GM10266 (cell line): ENCODE measurements around the gene RALGPS1.

Experiments
- DNase-seq: peaks from one replicate; pipeline ENCODE4 v3.0.0; 2012; ENCODE audit errors: extremely low spot score
- TF ChIP-seq, protein P1 (sequence below): IDR thresholded peaks from 2 replicates; pipeline ENCODE4 v1.5.1; 2012; ENCODE audit warnings: mild to moderate bottlenecking, low read depth; ENCODE audit not compliant: control insufficient read depth, insufficient read depth; ENCODE audit errors: missing control alignments

Gene RALGPS1

DNA sequence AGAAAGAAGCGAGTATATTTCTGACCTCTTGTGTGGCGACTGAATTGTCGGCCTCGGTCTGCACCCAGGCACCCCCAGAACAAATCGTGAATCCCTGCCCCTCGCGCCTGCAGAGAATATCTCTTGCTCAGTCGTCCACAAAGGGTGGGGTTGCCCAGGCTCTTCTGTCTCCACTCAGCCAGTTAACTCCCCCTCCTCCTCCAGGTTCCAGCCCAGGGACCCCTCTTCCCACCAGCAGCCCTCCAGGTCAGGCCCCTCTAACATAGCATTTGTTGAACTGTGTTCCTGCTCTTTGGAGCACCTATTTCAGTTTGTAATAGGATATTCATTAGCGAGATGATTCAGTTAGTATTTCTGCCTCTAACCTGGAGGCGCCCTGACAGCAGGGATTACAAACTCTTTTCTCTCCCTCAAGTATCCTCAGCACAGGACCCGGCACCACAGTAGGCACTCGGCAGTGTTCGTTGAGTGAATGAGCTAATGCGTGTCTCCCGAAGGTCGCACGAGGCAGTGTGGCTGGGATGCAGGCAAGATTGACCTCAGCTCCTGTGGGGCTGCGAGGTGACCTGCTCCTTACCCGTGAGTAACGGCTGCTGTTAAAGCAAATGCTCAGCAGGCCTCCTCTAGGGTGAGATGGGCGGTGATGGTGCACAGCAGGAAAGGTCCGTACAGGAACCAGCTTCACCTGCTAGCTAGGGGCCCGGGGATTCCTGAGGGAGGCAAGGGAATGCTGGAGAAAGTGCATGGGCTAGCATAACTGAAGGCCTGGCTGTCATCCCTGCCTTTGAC is 28.4 kb upstream of the RALGPS1 start:
- no peak for DNase-seq
- TF ChIP-seq, protein P1, sequence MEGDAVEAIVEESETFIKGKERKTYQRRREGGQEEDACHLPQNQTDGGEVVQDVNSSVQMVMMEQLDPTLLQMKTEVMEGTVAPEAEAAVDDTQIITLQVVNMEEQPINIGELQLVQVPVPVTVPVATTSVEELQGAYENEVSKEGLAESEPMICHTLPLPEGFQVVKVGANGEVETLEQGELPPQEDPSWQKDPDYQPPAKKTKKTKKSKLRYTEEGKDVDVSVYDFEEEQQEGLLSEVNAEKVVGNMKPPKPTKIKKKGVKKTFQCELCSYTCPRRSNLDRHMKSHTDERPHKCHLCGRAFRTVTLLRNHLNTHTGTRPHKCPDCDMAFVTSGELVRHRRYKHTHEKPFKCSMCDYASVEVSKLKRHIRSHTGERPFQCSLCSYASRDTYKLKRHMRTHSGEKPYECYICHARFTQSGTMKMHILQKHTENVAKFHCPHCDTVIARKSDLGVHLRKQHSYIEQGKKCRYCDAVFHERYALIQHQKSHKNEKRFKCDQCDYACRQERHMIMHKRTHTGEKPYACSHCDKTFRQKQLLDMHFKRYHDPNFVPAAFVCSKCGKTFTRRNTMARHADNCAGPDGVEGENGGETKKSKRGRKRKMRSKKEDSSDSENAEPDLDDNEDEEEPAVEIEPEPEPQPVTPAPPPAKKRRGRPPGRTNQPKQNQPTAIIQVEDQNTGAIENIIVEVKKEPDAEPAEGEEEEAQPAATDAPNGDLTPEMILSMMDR: no peak

DNA sequence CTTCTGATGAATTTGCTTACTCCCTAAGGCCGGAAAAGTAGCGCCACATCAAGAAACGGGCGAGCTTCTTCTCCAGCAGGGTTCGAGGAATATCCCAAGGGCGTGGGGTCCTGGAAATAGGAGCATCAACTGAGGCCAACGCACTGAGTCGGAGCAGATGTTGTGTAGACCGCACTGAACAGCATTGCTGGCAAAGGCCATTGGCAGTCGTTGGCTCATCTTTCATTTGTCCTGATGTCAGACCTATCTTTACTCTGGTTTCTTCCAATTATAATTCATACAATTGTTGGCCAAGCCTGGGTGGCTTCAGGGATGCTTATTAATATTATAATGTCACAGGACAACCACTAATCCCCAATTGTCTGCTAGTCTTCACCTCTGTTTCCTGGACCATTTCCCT is 27.7 kb upstream of the RALGPS1 start:
- TF ChIP-seq, protein P1: no peak
- DNase-seq: no peak

DNA sequence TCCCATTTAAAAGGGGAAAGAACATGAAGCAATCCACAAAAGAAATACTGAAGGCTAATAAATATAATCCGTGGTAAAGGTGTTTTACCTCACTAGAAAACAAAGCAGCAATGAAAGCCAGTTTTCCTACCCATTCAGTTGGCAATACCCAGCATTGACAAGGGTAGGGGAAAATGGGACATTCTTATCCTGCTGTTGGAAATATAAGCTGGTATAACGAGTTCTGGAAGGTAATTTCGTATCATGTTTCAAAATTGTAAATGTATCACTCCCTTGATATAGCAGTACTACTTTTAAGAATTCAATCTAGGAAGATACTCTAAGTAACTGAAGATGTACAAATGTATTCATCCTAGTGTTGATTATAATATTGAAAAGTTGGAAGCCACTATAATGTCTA is 22.9 kb upstream of the RALGPS1 start:
- no peak for DNase-seq
- TF ChIP-seq, protein P1: no peak

- TF ChIP-seq, protein P1: peak; percentile 9
Measured at GRCh38 chr9:126893079-126893478, 21.5 kb upstream of the RALGPS1 start.

GRCh38 chr9:126894052-126894603 is 20.5 kb upstream of the RALGPS1 start:
- no peak for DNase-seq

More at GRCh38 chr9:126893079-126893478, 21.5 kb upstream of the RALGPS1 start:
- DNase-seq: no peak

GRCh38 chr9:126902210-126902609 is 12.4 kb upstream of the RALGPS1 start:
- no peak for DNase-seq
- TF ChIP-seq, protein P1: no peak

More at GRCh38 chr9:126894052-126894603, 20.5 kb upstream of the RALGPS1 start:
- TF ChIP-seq, protein P1: no peak

- TF ChIP-seq, protein P1: no peak
- no peak for DNase-seq
Measured at GRCh38 chr9:126904586-126904985, 10.0 kb upstream of the RALGPS1 start.
